ENCODE measurements around the gene USP33. TPM values are rescaled to one million over a fixed set of nuclear protein-coding genes. Genes with fewer than 3 reads are reported as not detected.
"Not testable (repeated sequence)": the region's sequence is repeated elsewhere in the genome, so short reads cannot be mapped to it uniquely, and the experiment has no call there.

Gene USP33
- total RNA-seq = 59.1 and 123 TPM in 2 replicates

- peak; percentile 76 to 82 for DNase-seq (ENCODE audit: low read depth in 2 of 2)
Observed at GRCh38 chr1:77759071-77760028, at the start of gene USP33. USP33 (minus strand) TSS chr1:77759852; CDS start chr1:77741697, 18,155 bp downstream.

- DNase-seq (ENCODE audit: low read depth in 2 of 2) = no peak
Observed at GRCh38 chr1:77803371-77803770, 43.7 kb upstream of the USP33 start.

GRCh38 chr1:77802026-77802425, 42.4 kb upstream of the USP33 start:
- DNase-seq (ENCODE audit: low read depth in 2 of 2) = no peak

GRCh38 chr1:77797991-77798390, 38.3 kb upstream of the USP33 start:
- DNase-seq (ENCODE audit: low read depth in 2 of 2) = peak; percentile 46 to 50

- peak; percentile 70 to 99 for DNase-seq (ENCODE audit: low read depth in 2 of 2)
Observed at GRCh38 chr1:77796695-77797405, 37.2 kb upstream of the USP33 start.

- no peak for DNase-seq (ENCODE audit: low read depth in 2 of 2)
Observed at GRCh38 chr1:77794550-77794949, 34.9 kb upstream of the USP33 start.

GRCh38 chr1:77786093-77786741, 26.6 kb upstream of the USP33 start:
- not testable (repeated sequence) for DNase-seq (ENCODE audit: low read depth in 2 of 2)

GRCh38 chr1:77783141-77783540, 23.5 kb upstream of the USP33 start:
- DNase-seq (ENCODE audit: low read depth in 2 of 2) = no peak

- DNase-seq (ENCODE audit: low read depth in 2 of 2) = no peak
Observed at GRCh38 chr1:77781683-77782082, 22.0 kb upstream of the USP33 start.

GRCh38 chr1:77779529-77780281, 20.1 kb upstream of the USP33 start, which contains the start of gene MIGA1:
MIGA1 (plus strand) TSS chr1:77779649; CDS start chr1:77783253, 3,604 bp downstream.
- DNase-seq (ENCODE audit: low read depth in 2 of 2) = peak; percentile 87 to 91

GRCh38 chr1:77776007-77776700, 16.5 kb upstream of the USP33 start:
- DNase-seq (ENCODE audit: low read depth in 2 of 2) = no peak

GRCh38 chr1:77768006-77768405, 8.4 kb upstream of the USP33 start:
- DNase-seq (ENCODE audit: low read depth in 2 of 2) = no peak

- DNase-seq (ENCODE audit: low read depth in 2 of 2) = peak in 1 of 2 donors; percentile 51
Observed at GRCh38 chr1:77762072-77762476, 2.4 kb upstream of the USP33 start.

- no peak for DNase-seq (ENCODE audit: low read depth in 2 of 2)
Observed at GRCh38 chr1:77757603-77758002, 2.0 kb downstream of the USP33 start.

GRCh38 chr1:77757066-77757584, 2.5 kb downstream of the USP33 start:
- DNase-seq (ENCODE audit: low read depth in 2 of 2) = no peak

GRCh38 chr1:77756052-77756754, 3.4 kb downstream of the USP33 start:
- DNase-seq (ENCODE audit: low read depth in 2 of 2) = no peak

- DNase-seq (ENCODE audit: low read depth in 2 of 2) = not testable (repeated sequence)
Observed at GRCh38 chr1:77749489-77749888, 10.2 kb downstream of the USP33 start.

GRCh38 chr1:77744576-77744975, 15.1 kb downstream of the USP33 start:
- peak in 1 of 2 donors; percentile 14 for DNase-seq (ENCODE audit: low read depth in 2 of 2)

GRCh38 chr1:77742011-77742555, 17.6 kb downstream of the USP33 start:
- peak in 1 of 2 donors; percentile 41 for DNase-seq (ENCODE audit: low read depth in 2 of 2)

Data from lung microvascular endothelial cell (primary cell).